Parathyroid adenoma (tissue), 2 donors: ENCODE data around the gene PEX19.
A peak's percentile ranks its signal among the peaks of the same experiment; 100 is the strongest.

Source experiments
- H2AFZ ChIP-seq: fragments of 300-600 bp; sonication (generic); one replicate; pipeline ENCODE4 v1.7.0; 2017; ENCODE audit warnings: antibody characterized with exemption, mild to moderate bottlenecking
- H3K27ac ChIP-seq: fragments of 300-600 bp; sonication (generic); one replicate; pipeline ENCODE4 v1.7.0; 2017
- H3K27me3 ChIP-seq: fragments of 300-600 bp; sonication (generic); one replicate; pipeline ENCODE4 v1.7.0; 2017; ENCODE audit warnings: low read length; ENCODE audit not compliant: control insufficient read depth, insufficient read depth
- H3K36me3 ChIP-seq: fragments of 300-600 bp; sonication (generic); one replicate; pipeline ENCODE4 v1.7.0; 2017; ENCODE audit warnings: low read length; ENCODE audit not compliant: control insufficient read depth, insufficient read depth
- H3K4me1 ChIP-seq: fragments of 300-600 bp; sonication (generic); one replicate; pipeline ENCODE4 v1.7.0; 2017; ENCODE audit warnings: control low read depth
- H3K4me2 ChIP-seq: fragments of 300-600 bp; sonication (generic); one replicate; pipeline ENCODE4 v1.7.0; 2017; ENCODE audit warnings: low read length
- H3K4me3 ChIP-seq: fragments of 300-600 bp; sonication (generic); one replicate; pipeline ENCODE4 v1.7.0; 2017; ENCODE audit warnings: low read depth, low read length
- H3K79me2 ChIP-seq: fragments of 300-600 bp; sonication (generic); one replicate; pipeline ENCODE4 v1.7.0; 2017; ENCODE audit warnings: control low read depth
- H3K9ac ChIP-seq: fragments of 300-600 bp; sonication (generic); one replicate; pipeline ENCODE4 v1.7.0; 2017; ENCODE audit warnings: mild to moderate bottlenecking
- H3K9me3 ChIP-seq: fragments of 300-600 bp; sonication (generic); one replicate; pipeline ENCODE4 v1.7.0; 2017; ENCODE audit warnings: low read length; ENCODE audit not compliant: control insufficient read depth
- TF ChIP-seq, protein P1 (sequence below): fragments of 300-600 bp; sonication (generic); IDR thresholded peaks from one replicate; pipeline ENCODE4 v1.7.0; 2017; ENCODE audit warnings: antibody characterized with exemption, mild to moderate bottlenecking
- donor health status: primary hyperparathyroidism.

Gene PEX19

DNA sequence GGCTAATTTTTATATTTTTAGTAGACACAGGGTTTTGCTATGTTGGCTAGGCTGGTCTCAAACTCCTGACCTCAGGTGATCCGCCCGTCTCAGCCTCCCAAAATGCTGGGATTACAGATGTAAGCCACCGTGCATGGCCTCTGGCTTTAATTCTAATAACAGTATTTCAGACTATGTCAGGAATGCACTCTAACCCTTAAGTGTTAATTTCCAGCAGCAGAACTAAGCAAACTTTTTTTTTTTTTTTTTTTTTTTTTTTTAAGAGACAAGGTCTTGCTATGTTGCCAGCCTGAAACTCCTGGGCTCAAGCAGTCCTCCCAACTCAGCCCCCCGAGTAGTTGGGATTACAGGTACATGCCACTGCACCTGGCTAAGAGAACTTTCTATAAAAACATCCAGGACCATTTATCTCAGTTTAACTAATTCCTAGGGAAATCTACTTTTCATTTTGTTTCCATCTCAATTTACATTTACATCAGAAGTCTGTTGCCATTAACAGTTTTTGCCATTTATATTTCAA, 29.1 kb downstream of the PEX19 start:
- Histone ChIP-seq H3K4me1 (peaks cover 6% of the 10 kb centered on the region), H3K27ac (no peak overlapping the region)
- TF ChIP-seq, protein P1, sequence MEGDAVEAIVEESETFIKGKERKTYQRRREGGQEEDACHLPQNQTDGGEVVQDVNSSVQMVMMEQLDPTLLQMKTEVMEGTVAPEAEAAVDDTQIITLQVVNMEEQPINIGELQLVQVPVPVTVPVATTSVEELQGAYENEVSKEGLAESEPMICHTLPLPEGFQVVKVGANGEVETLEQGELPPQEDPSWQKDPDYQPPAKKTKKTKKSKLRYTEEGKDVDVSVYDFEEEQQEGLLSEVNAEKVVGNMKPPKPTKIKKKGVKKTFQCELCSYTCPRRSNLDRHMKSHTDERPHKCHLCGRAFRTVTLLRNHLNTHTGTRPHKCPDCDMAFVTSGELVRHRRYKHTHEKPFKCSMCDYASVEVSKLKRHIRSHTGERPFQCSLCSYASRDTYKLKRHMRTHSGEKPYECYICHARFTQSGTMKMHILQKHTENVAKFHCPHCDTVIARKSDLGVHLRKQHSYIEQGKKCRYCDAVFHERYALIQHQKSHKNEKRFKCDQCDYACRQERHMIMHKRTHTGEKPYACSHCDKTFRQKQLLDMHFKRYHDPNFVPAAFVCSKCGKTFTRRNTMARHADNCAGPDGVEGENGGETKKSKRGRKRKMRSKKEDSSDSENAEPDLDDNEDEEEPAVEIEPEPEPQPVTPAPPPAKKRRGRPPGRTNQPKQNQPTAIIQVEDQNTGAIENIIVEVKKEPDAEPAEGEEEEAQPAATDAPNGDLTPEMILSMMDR = no peak

DNA sequence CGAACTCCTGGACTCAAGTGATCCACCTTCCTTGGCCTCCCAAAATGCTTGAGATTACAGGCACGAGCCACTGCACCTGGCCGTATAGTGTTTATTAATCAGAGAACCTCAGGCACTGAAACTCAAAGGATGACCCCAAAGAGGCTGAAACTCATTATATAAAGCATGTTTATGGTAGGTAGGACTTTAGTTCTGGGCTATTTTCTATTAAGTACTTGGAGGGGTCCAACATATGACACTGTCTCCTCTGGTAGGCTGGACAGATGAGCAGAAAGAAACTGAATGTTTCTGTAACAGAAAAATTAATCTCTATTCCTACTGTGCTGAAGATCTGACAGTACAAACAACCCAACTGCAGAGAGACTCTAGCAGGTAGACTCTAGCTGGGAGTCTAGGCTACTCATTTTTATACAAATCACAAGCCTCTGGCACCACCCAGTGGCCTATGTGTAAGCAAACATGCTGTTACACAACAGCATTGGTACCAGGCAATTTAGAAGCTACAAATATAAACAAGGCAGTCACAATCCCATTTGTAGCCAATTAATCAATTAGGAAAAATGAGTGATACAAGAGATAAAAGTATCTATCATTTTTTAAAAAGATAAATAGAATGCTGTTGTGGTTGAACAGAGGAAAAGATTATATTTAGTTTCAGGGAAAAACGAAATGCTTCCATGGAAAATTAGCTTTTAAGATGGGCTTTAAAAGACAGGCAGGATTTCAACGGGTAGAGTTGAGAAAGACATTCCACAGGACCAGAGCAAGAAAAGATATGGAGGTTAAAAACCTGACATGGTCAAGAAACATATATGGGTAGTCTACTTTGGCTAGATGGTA, 33.0 kb downstream of the PEX19 start:
- H2AFZ ChIP-seq = no peak overlapping the region
- H3K4me1 ChIP-seq = peaks cover 2% of the 10 kb centered on the region
- H3K27ac ChIP-seq = no peak overlapping the region
- H3K4me3 ChIP-seq = no peak overlapping the region
- H3K9ac ChIP-seq = no peak overlapping the region
- H3K79me2 ChIP-seq = peaks cover 2% of the 10 kb centered on the region
- H3K9me3 ChIP-seq = no peaks in the 10 kb centered on the region
- no peak overlapping the region for H3K4me2 ChIP-seq
- H3K36me3 ChIP-seq = no peaks in the 10 kb centered on the region
- no peaks in the 10 kb centered on the region for H3K27me3 ChIP-seq
- TF ChIP-seq, protein P1 = peak; percentile 59

More for the DNA sequence above, 29.1 kb downstream of the PEX19 start:
- H3K4me3 ChIP-seq = no peak overlapping the region
- peaks cover 9% of the 10 kb centered on the region for H3K79me2 ChIP-seq
- no peaks in the 10 kb centered on the region for H3K9me3 ChIP-seq
- no peak overlapping the region for H3K9ac ChIP-seq
- H3K36me3 ChIP-seq = no peaks in the 10 kb centered on the region
- no peak overlapping the region for H2AFZ ChIP-seq
- H3K4me2 ChIP-seq = no peak overlapping the region
- no peaks in the 10 kb centered on the region for H3K27me3 ChIP-seq

DNA sequence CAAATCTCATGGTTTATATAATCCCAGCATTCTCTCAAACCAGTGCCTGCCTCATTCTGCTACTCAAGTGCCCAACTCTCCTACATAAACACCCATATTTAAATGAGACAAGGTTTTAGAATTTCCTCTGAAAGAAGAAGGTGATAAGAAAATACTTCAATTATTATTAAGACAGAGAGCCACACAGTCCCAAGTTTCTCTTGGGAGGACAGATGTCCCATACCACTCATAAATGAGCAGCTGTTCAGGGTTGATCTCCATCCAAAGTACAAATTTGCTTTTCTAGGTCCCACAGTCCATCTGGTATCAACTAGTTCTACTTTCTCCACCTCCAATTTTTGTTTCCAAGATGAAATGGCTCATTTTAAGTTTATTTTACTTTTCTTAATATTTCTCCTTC, 33.9 kb downstream of the PEX19 start:
- H3K79me2 ChIP-seq = peaks cover 6% of the 10 kb centered on the region
- no peaks in the 10 kb centered on the region for H3K36me3 ChIP-seq
- no peaks in the 10 kb centered on the region for H3K27me3 ChIP-seq
- H3K27ac ChIP-seq = no peak overlapping the region
- H3K9ac ChIP-seq = no peak overlapping the region
- no peak overlapping the region for H3K4me2 ChIP-seq
- no peak overlapping the region for H3K4me3 ChIP-seq
- no peak overlapping the region for H2AFZ ChIP-seq
- H3K9me3 ChIP-seq = no peaks in the 10 kb centered on the region
- no peaks in the 10 kb centered on the region for H3K4me1 ChIP-seq
- TF ChIP-seq, protein P1 = no peak

DNA sequence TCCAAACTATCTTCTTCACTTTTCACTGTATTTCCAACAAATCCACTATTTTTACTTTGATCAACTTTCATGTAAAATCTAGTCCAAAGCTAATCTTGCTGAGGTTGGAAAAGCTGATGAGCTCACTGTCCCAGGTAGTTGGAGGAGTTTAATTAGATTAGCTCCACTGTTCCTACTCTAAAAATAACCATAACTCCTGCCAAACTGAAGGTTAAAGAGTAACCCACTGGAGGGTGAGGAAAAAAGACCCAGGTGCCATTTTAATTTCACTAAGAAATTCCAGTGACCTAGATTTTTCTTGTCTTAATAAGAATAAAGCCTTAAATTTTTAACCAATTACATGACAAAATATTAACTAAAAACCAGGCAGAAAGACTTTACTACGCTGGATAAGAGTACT, 37.9 kb downstream of the PEX19 start:
- Histone ChIP-seq H3K27ac (no peak overlapping the region), H3K4me1 (peaks cover 5% of the 10 kb centered on the region)
- TF ChIP-seq, protein P1 = no peak

More for the DNA sequence above, 37.9 kb downstream of the PEX19 start:
- no peaks in the 10 kb centered on the region for H3K27me3 ChIP-seq
- no peaks in the 10 kb centered on the region for H3K9me3 ChIP-seq
- peaks cover 14% of the 10 kb centered on the region for H3K79me2 ChIP-seq
- peak overlapping the region; percentile 19 for H3K4me2 ChIP-seq
- no peaks in the 10 kb centered on the region for H3K36me3 ChIP-seq
- H2AFZ ChIP-seq = no peak overlapping the region
- no peak overlapping the region for H3K4me3 ChIP-seq
- H3K9ac ChIP-seq = no peak overlapping the region
